GM12878 (cell line): ENCODE measurements around the gene CAMKMT. TPM values are rescaled to one million over a fixed set of nuclear protein-coding genes. Genes with fewer than 3 reads are reported as not detected.

ENCODE experiments used
- ASH2L ChIP-seq: fragments of 300-600, 200-600 bp; sonication (generic); IDR thresholded peaks from 2 replicates; pipeline ENCODE4 v1.6.1; 2017; ENCODE audit warnings: low read depth, mild to moderate bottlenecking, borderline replicate concordance
- BACH1 ChIP-seq: fragments of 450-650 bp; IDR thresholded peaks from 2 replicates; pipeline ENCODE4 v1.6.1; 2017; ENCODE audit warnings: mild to moderate bottlenecking, borderline replicate concordance
- BHLHE40 ChIP-seq, 2 experiments: fragments of 450-650 bp in 1 of 2; IDR thresholded peaks; 2 replicates each; pipeline ENCODE4 v1.6.1; 2011 to 2017; ENCODE audit warnings: low read depth in 2 of 2, borderline replicate concordance in 1 of 2, improper control_type of control experiment in 1 of 2, low read length in 1 of 2, mild to moderate bottlenecking in 1 of 2
- BMI1 ChIP-seq: fragments of 450-650 bp; IDR thresholded peaks from 2 replicates; pipeline ENCODE4 v1.6.1; 2016; ENCODE audit warnings: mild to moderate bottlenecking, moderate library complexity, borderline replicate concordance
- CEBPB ChIP-seq, 2 experiments: fragments of 150-350 bp in 1 of 2; IDR thresholded peaks; 2 replicates each; pipeline ENCODE4 v1.6.1; 2012 to 2014; ENCODE audit warnings: low read depth in 2 of 2, low read length in 2 of 2, borderline replicate concordance in 1 of 2, inconsistent platforms in 1 of 2
- DPF2 ChIP-seq: fragments of 450-650 bp; IDR thresholded peaks from 2 replicates; pipeline ENCODE4 v1.6.1; 2017; ENCODE audit warnings: mild to moderate bottlenecking
- GATAD2B ChIP-seq: fragments of 450-650 bp; conservative IDR thresholded peaks from 2 replicates; pipeline ENCODE4 v1.6.1; 2017; ENCODE audit warnings: low read depth, mild to moderate bottlenecking, moderate library complexity
- JUNB ChIP-seq: IDR thresholded peaks from 2 replicates; pipeline ENCODE4 v1.6.1; 2016; ENCODE audit warnings: antibody characterized with exemption, mild to moderate bottlenecking
- JUND ChIP-seq: IDR thresholded peaks from 2 replicates; pipeline ENCODE4 v1.6.1; 2012; ENCODE audit warnings: low read depth, mild to moderate bottlenecking, low read length, improper control_type of control experiment, moderate library complexity
- MYB ChIP-seq: fragments of 150-350 bp; IDR thresholded peaks from 2 replicates; pipeline ENCODE4 v1.6.1; 2014; ENCODE audit warnings: mild to moderate bottlenecking, low read depth, low read length, borderline replicate concordance
- NFIC ChIP-seq: IDR thresholded peaks from 2 replicates; pipeline ENCODE4 v1.6.1; 2012; ENCODE audit warnings: low read depth, mild to moderate bottlenecking, inconsistent platforms, low read length, moderate library complexity
- NKRF ChIP-seq: fragments of 450-650 bp; conservative IDR thresholded peaks from 2 replicates; pipeline ENCODE4 v1.6.1; 2017; ENCODE audit warnings: mild to moderate bottlenecking, moderate library complexity
- NR2F1 ChIP-seq: fragments of 450-650 bp; conservative IDR thresholded peaks from 2 replicates; pipeline ENCODE4 v1.6.1; 2017; ENCODE audit warnings: mild to moderate bottlenecking
- PML ChIP-seq: IDR thresholded peaks from 2 replicates; pipeline ENCODE4 v1.6.1; 2012; ENCODE audit warnings: low read length, inconsistent platforms
- POLR2AphosphoS5 ChIP-seq: IDR thresholded peaks from 2 replicates; pipeline ENCODE4 v1.6.1; 2011; ENCODE audit warnings: mild to moderate bottlenecking, low read length, inconsistent platforms
- RAD51 ChIP-seq: fragments of 450-650 bp; IDR thresholded peaks from 2 replicates; pipeline ENCODE4 v1.6.1; 2016; ENCODE audit warnings: moderate library complexity, mild to moderate bottlenecking, inconsistent platforms
- RB1 ChIP-seq: fragments of 450-650 bp; formaldehyde crosslinking; IDR thresholded peaks from 2 replicates; pipeline ENCODE4 v1.6.1; 2017; ENCODE audit warnings: mild to moderate bottlenecking, borderline replicate concordance
- RCOR1 ChIP-seq: conservative IDR thresholded peaks from 2 replicates; pipeline ENCODE4 v1.6.1; 2012; ENCODE audit warnings: low read depth, low read length, improper control_type of control experiment
- RFX5 ChIP-seq: IDR thresholded peaks from 2 replicates; pipeline ENCODE4 v1.6.1; 2011; ENCODE audit warnings: low read depth, low read length, improper control_type of control experiment
- SMAD1 ChIP-seq: fragments of 450-650 bp; IDR thresholded peaks from 2 replicates; pipeline ENCODE4 v1.6.1; 2018; ENCODE audit warnings: mild to moderate bottlenecking, low read depth; ENCODE audit not compliant: partially characterized antibody
- SMAD5 ChIP-seq: IDR thresholded peaks from 2 replicates; pipeline ENCODE4 v1.6.1; 2016; ENCODE audit warnings: antibody characterized with exemption, low read depth
- SMARCA5 ChIP-seq: fragments of 450-650 bp; IDR thresholded peaks from 2 replicates; pipeline ENCODE4 v1.6.1; 2017; ENCODE audit warnings: mild to moderate bottlenecking
- SREBF2 ChIP-seq: IDR thresholded peaks from 2 replicates; pipeline ENCODE4 v1.6.1; 2012; ENCODE audit warnings: mild to moderate bottlenecking, low read length
- TAF1 ChIP-seq: IDR thresholded peaks from 2 replicates; pipeline ENCODE4 v1.6.1; 2011; ENCODE audit warnings: mild to moderate bottlenecking, low read depth, low read length, borderline replicate concordance
- TARDBP ChIP-seq: IDR thresholded peaks from 2 replicates; pipeline ENCODE4 v1.6.1; 2016; ENCODE audit warnings: borderline replicate concordance
- TCF12 ChIP-seq: IDR thresholded peaks from 2 replicates; pipeline ENCODE4 v1.6.1; 2011; ENCODE audit warnings: low read depth, mild to moderate bottlenecking, low read length
- ZNF217 ChIP-seq: fragments of 450-650 bp; IDR thresholded peaks from 2 replicates; pipeline ENCODE4 v1.6.1; 2017; ENCODE audit warnings: antibody characterized with exemption, mild to moderate bottlenecking
- ZNF384 ChIP-seq: IDR thresholded peaks from 2 replicates; pipeline ENCODE4 v1.6.1; 2012; ENCODE audit warnings: low read depth, mild to moderate bottlenecking, low read length, improper control_type of control experiment, borderline replicate concordance
- ZSCAN29 ChIP-seq: fragments of 450-650 bp; IDR thresholded peaks from 2 replicates; pipeline ENCODE4 v1.6.1; 2017; ENCODE audit warnings: mild to moderate bottlenecking, moderate library complexity
- ZZZ3 ChIP-seq: IDR thresholded peaks from 2 replicates; pipeline ENCODE4 v1.6.1; 2011; ENCODE audit warnings: low read depth; ENCODE audit not compliant: control insufficient read depth, insufficient read length
- polyA plus RNA-seq, 11 experiments: library from polyadenylated mRNA; depleted of rRNA in 4 of 11; unstranded in 6 of 11; stranded (reverse) in 5 of 11; fragments of >200 nt; fragmentation: Nextera tagmentation in 4 of 11; fragmentation: Illumina TruSeq in 1 of 11; extraction: Ambion mirVana in 4 of 11; extraction: Trizol in 1 of 11; gene quantifications; 1 replicate in 1 of 11; 2 replicates in 10 of 11; pipeline versions ENCODE4 v1.2.1 to v1.2.3, GENCODE V29; 2011 to 2016; ENCODE audit warnings: inconsistent platforms in 2 of 11, missing spikeins in 2 of 11, low read depth in 1 of 11
- total RNA-seq, 4 experiments: library from RNA; depleted of rRNA in 3 of 4; stranded (reverse); fragments of >200 nt in 3 of 4; fragmentation: Illumina TruSeq in 1 of 4; extraction: Trizol in 1 of 4; gene quantifications; 2 replicates each; pipeline versions ENCODE4 v1.2.1 to v1.2.3, GENCODE V29; 2013 to 2021

The CAMKMT gene
- total and polyA plus RNA-seq, 10 of the 15 experiments (the other 5 are each of a cell fraction or from before 2014, with no cell fraction given), result 2.7 to 16.0 (median 11.8) TPM

GRCh38 chr2:44361330-44362206, at the start of gene CAMKMT, which contains the start of gene PREPL (continued):
- TF ChIP-seq RFX5, result peak; percentile 46; the same call in 1 of the 2 replicates
- TF ChIP-seq BMI1, result peak; percentile 97
- peak; percentile 86 for TF ChIP-seq RAD51
- TF ChIP-seq ZNF384, result no peak
- 0 out of 2 replicates have a peak, but pooled peaks have one; percentile 20 for TF ChIP-seq BACH1
- no peak for TF ChIP-seq ZZZ3
- TF ChIP-seq NR2F1, result peak; percentile 70; the same call in 1 of the 2 replicates
- TF ChIP-seq POLR2AphosphoS5, result peak; percentile 98
- TF ChIP-seq MYB, result 0 out of 2 replicates have a peak, but pooled peaks have one; percentile 40
- no peak for TF ChIP-seq SMAD5
- peak; percentile 64 for TF ChIP-seq NKRF
- peak; percentile 87 to 93 for TF ChIP-seq BHLHE40 (IDR thresholded peaks at IDR 0.05; ENCODE audit: borderline replicate concordance in 1 of 2, low read depth in 2 of 2, low read length in 1 of 2)
- peak; percentile 88 for TF ChIP-seq TAF1
- TF ChIP-seq TARDBP, result peak; percentile 69; the same call in 1 of the 2 replicates
- TF ChIP-seq PML, result peak; percentile 36; the same call in 1 of the 2 replicates
- no peak for TF ChIP-seq JUNB
- TF ChIP-seq ZNF217, result 0 out of 2 replicates have a peak, but pooled peaks have one; percentile 37
- no peak for TF ChIP-seq ZSCAN29
- no peak for TF ChIP-seq SMARCA5
- TF ChIP-seq TCF12, result peak; percentile 75; the same call in 1 of the 2 replicates
- TF ChIP-seq CEBPB (IDR thresholded peaks at IDR 0.05; ENCODE audit: borderline replicate concordance in 1 of 2, low read depth in 2 of 2, low read length in 2 of 2), result peak in 1 of 2 experiments; percentile 65; a peak in 1 of 4 replicates
- TF ChIP-seq JUND, result no peak
- no peak; the same call in 1 of the 2 replicates for TF ChIP-seq ASH2L
- TF ChIP-seq NFIC, result no peak
- peak; percentile 71; the same call in 1 of the 2 replicates for TF ChIP-seq SREBF2
- TF ChIP-seq GATAD2B, result peak; percentile 63; the same call in 1 of the 2 replicates
- no peak; the same call in 1 of the 2 replicates for TF ChIP-seq RCOR1
- TF ChIP-seq SMAD1, result no peak
- peak; percentile 56; the same call in 1 of the 2 replicates for TF ChIP-seq DPF2
- no peak; the same call in 1 of the 2 replicates for TF ChIP-seq RB1
